ENCODE results near the gene FAM13B. TPM values are rescaled to one million over a fixed set of nuclear protein-coding genes. Genes with fewer than 3 reads are reported as not detected.

FAM13B gene
- total RNA-seq, 1 experiment from 2014 or later = 15.0 TPM

GRCh38 chr5:137939331-137939730 is 93.5 kb downstream of the FAM13B start:
- Histone ChIP-seq H3K36me3 (peaks cover 74% of the 10 kb centered on the region), H3K9me3 (no peaks in the 10 kb centered on the region), H3K4me3 (no peak overlapping the region), H3K27me3 (no peaks in the 10 kb centered on the region)
- no peak for DNase-seq

DNA sequence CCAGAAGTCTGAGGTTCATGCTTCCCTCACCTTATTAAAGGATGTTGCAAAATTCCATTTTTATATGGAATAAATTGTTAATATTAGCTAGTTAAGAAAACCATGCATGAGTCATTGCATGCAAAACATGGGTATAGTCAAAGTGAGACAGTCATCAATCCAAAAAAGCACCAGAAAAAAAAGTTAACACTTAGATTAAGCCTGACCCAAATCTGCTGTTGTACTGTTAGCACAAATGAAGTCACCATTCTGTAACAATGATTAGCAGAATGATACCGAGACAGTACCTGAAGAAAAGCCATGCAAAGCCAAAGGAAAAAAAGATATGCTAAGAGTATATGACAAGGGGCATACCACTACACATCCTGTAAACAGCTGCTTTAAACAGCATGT is 94.1 kb downstream of the FAM13B start:
- DNase-seq = no peak
- no peak overlapping the region for H3K4me3 ChIP-seq
- H3K27me3 ChIP-seq = no peaks in the 10 kb centered on the region
- H3K36me3 ChIP-seq = peaks cover 68% of the 10 kb centered on the region
- no peaks in the 10 kb centered on the region for H3K9me3 ChIP-seq

DNA sequence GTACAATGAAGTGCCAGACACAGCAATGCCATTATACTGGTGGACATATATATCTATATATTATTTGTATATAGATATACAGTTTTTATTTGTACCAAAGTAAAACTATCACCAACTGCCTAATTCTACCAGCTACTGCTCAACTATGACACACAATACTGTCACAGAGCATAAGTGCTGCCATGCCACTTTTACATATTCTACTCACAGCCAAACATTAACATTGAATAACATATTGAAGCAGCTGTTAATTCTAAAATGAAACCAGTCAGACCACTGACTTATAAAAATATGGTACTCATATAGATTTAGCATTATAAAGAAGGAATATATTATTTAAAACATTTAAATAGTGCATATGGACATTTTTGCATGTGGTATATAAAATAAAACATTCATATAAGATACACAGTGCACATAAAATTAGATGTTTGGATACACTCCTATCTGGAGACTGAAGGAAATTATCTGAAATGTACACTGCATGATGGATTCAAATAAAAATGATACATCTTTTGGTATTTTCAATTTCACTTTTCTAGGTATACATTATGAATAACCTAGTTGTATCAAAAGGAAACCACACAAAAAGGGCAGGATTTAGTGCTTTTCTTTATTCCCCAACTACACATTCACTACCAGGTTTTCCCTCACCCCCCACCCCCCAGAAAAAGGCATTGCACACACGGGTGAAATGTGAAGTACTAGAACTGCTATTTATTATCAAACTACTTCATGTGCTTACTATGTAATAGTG is 94.7 kb downstream of the FAM13B start:
- no peaks in the 10 kb centered on the region for H3K27me3 ChIP-seq
- DNase-seq = no peak
- H3K4me3 ChIP-seq = no peak overlapping the region
- peaks cover 65% of the 10 kb centered on the region for H3K36me3 ChIP-seq
- no peaks in the 10 kb centered on the region for H3K9me3 ChIP-seq

DNA sequence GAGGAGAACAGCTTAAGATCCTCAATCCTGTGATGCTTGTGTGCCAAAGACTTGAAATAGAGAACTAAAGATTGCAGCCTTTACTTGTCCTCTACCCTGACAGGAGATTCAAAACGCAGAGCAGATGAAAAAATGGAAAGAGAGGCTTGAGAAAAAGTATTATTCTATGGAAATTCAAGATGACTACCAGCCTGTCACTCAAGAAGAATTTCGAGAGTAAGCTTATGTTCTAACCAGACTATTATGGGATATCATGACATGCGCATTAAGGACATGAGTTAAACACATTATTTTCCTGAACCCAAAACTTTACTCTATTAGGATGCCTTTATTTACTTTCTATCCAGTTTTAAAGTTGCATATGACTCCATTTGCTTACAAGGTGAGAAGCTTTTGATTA is 97.2 kb downstream of the FAM13B start:
- Histone ChIP-seq H3K9me3 (no peaks in the 10 kb centered on the region), H3K27me3 (no peaks in the 10 kb centered on the region), H3K4me3 (no peak overlapping the region), H3K36me3 (peaks cover 43% of the 10 kb centered on the region)
- no peak for DNase-seq

GRCh38 chr5:137935190-137935589 is 97.7 kb downstream of the FAM13B start:
- no peak for DNase-seq
- Histone ChIP-seq H3K36me3 (peaks cover 38% of the 10 kb centered on the region), H3K27me3 (no peaks in the 10 kb centered on the region)

GRCh38 chr5:137933491-137933911 is 99.4 kb downstream of the FAM13B start:
- peaks cover 21% of the 10 kb centered on the region for H3K36me3 ChIP-seq
- DNase-seq = no peak
- H3K27me3 ChIP-seq = no peaks in the 10 kb centered on the region
- no peaks in the 10 kb centered on the region for H3K9me3 ChIP-seq
- no peak overlapping the region for H3K4me3 ChIP-seq

More at GRCh38 chr5:137935190-137935589, 97.7 kb downstream of the FAM13B start:
- H3K4me3 ChIP-seq = no peak overlapping the region
- no peaks in the 10 kb centered on the region for H3K9me3 ChIP-seq

DNA sequence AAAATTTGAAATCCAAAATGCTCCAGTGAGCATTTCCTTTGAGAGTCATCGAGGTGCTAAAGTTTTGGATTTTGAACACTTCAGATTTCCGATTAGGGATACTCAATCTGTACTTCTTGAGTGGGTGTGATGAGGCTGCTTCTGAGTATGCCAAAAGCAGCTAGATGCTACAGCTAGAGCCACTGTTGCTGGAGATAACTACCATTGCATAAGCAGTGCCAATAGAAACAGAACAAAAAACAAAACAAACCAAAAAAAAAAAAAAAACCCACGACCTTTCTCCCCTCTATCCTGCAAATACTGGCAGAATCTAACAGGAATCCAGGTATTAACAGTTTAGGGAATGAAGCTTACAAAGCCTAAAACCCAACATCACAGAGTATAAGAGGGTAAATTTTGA is 100.1 kb downstream of the FAM13B start:
- Histone ChIP-seq H3K4me3 (no peak overlapping the region), H3K27me3 (no peaks in the 10 kb centered on the region), H3K36me3 (peaks cover 20% of the 10 kb centered on the region), H3K9me3 (no peaks in the 10 kb centered on the region)
- no peak for DNase-seq

GRCh38 chr5:137923856-137924255 is 109.0 kb downstream of the FAM13B start:
- no peak for DNase-seq
- Histone ChIP-seq H3K27me3 (no peaks in the 10 kb centered on the region), H3K4me3 (no peak overlapping the region), H3K36me3 (no peaks in the 10 kb centered on the region; the same call in none of the 2 replicates), H3K9me3 (no peaks in the 10 kb centered on the region)

DNA sequence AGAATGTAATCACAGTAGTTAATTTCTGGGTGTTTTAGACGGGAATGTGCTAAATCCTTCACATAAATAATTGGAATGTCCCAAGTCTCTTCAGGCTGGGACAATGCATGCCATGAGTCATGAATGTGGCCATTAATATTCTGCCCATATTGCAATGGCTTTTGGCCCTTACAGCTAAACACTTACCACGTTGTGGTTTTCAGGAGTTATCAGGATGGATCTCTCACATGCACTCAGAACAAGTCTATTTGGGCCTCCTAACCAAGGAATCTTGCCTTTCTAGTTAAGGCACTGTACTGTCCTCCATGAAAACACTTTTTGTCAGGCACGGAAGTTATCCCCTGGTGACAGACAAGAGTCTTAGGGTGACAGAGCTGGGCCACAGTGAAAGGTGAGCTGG is 110.9 kb downstream of the FAM13B start:
- DNase-seq = no peak
- H3K4me3 ChIP-seq = no peak overlapping the region

GRCh38 chr5:137916923-137917322 is 116.0 kb downstream of the FAM13B start:
- no peaks in the 10 kb centered on the region for H3K36me3 ChIP-seq
- H3K9me3 ChIP-seq = peaks cover 12% of the 10 kb centered on the region
- DNase-seq = no peak
- no peaks in the 10 kb centered on the region for H3K27me3 ChIP-seq
- no peak overlapping the region for H3K4me3 ChIP-seq

More for the DNA sequence above, 110.9 kb downstream of the FAM13B start:
- peaks cover 2% of the 10 kb centered on the region; the same call in 1 of the 2 replicates for H3K9me3 ChIP-seq
- no peaks in the 10 kb centered on the region for H3K27me3 ChIP-seq
- no peaks in the 10 kb centered on the region; the same call in none of the 2 replicates for H3K36me3 ChIP-seq

GRCh38 chr5:137914758-137915157 is 118.1 kb downstream of the FAM13B start:
- Histone ChIP-seq H3K9me3 (peaks cover 12% of the 10 kb centered on the region), H3K36me3 (no peaks in the 10 kb centered on the region), H3K27me3 (no peaks in the 10 kb centered on the region), H3K4me3 (no peak overlapping the region)
- no peak for DNase-seq

- no peaks in the 10 kb centered on the region for H3K36me3 ChIP-seq
- no peak overlapping the region for H3K4me3 ChIP-seq
- H3K27me3 ChIP-seq = no peaks in the 10 kb centered on the region
- H3K9me3 ChIP-seq = no peaks in the 10 kb centered on the region
- DNase-seq = no peak
Observed at GRCh38 chr5:137902408-137903133, 130.3 kb downstream of the FAM13B start.

GRCh38 chr5:137901011-137901817 is 131.7 kb downstream of the FAM13B start:
- peak overlapping the region; percentile 24 for H3K4me3 ChIP-seq
- no peaks in the 10 kb centered on the region for H3K36me3 ChIP-seq
- no peaks in the 10 kb centered on the region for H3K27me3 ChIP-seq
- H3K9me3 ChIP-seq = no peaks in the 10 kb centered on the region
- DNase-seq = peak; percentile 12

DNA sequence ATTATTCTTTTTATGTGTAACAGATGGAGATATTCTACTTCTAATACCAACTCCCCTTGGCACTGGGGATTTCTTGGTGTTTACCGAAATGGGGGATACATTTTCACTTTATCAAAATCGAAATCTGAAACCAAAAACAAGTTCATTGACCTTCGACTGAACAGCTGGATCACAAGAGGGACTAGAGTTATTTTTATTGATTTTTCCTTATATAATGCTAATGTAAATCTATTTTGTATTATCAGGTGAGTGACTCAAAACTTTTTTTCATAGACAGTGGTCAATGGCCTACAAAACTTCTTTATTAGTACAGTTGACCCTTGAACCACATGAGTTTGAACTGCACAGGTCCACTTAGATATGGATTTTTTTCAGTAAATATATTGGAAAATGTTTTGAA is 133.4 kb downstream of the FAM13B start:
- H3K4me3 ChIP-seq = no peak overlapping the region

DNA sequence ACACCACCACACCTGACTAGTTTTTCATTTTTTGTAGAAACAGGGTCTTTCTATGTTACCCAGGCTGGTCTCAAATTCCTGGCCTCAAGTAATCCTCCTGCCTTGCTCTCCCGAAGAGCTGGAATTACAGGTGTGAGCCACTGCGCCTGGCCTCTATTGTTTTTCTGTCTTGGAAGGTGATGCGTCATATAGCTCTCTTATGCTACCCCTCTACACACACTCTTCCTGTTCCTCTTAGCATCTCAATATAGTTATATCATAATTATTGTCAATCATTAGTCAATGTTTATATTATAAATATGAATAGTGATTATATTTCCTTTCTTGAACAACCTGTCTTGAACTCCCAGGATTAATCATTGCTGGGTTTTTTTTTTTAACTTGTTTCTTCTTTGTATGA is 136.3 kb downstream of the FAM13B start:
- Histone ChIP-seq H3K27me3 (no peaks in the 10 kb centered on the region), H3K9me3 (no peaks in the 10 kb centered on the region), H3K36me3 (no peaks in the 10 kb centered on the region), H3K4me3 (no peak overlapping the region)
- DNase-seq = no peak

More for the DNA sequence above, 133.4 kb downstream of the FAM13B start:
- no peak for DNase-seq
- Histone ChIP-seq H3K9me3 (no peaks in the 10 kb centered on the region), H3K27me3 (no peaks in the 10 kb centered on the region), H3K36me3 (no peaks in the 10 kb centered on the region)

DNA sequence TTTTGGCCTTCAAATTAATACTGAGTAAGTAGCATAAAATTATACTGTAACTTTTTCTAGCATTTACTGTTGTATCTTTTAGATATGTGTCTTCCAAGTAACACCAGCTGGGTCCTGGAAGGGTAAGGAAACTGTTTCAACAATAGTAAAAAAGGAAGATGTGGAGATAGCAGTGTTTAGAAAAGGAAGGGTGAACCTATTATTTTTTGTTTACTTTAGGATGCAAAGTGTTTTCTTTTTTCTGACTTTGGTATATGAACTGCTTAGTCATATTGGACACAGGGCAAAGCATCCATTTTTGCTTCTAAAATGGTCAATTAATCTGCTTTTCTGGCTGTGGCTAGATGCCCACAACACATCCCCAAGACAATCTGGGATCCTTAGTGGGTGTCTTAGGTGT is 138.3 kb downstream of the FAM13B start:
- no peaks in the 10 kb centered on the region for H3K36me3 ChIP-seq
- no peaks in the 10 kb centered on the region for H3K27me3 ChIP-seq
- no peak for DNase-seq
- H3K9me3 ChIP-seq = no peaks in the 10 kb centered on the region
- H3K4me3 ChIP-seq = no peak overlapping the region

DNA sequence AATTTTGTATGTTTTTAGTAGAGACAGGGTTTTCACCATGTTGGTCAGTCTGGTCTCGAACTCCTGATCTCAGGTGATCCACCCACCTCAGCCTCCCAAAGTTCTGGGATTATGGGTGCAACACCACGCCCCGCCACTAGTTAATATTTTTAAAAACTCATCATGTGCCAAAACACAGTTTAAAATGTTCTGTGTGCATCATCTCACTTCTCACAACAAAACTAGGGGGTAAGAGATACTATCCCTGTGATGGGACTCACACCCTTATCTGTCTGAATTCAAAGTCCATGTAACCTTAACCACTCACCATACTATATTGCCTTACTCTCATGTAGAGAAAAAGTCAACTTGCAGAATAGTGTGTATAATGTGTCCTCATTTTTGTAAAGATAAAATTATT is 141.0 kb downstream of the FAM13B start:
- Histone ChIP-seq H3K27me3 (no peaks in the 10 kb centered on the region), H3K36me3 (no peaks in the 10 kb centered on the region), H3K4me3 (no peak overlapping the region), H3K9me3 (no peaks in the 10 kb centered on the region)
- no peak for DNase-seq
